ENCODE data around the gene PCK2.

PCK2 gene

GRCh38 chr14:24138396-24139271 lies 44.5 kb downstream of the PCK2 start:
- H3K9ac ChIP-seq (ENCODE audit: low read depth, low read length), result no peak overlapping the region
- H3K9me3 ChIP-seq (replicated peaks; ENCODE audit: low read length), result no peaks in the 10 kb centered on the region
- no peak overlapping the region for H3K4me3 ChIP-seq (ENCODE audit: low read length)
- H3K27me3 ChIP-seq (ENCODE audit: control insufficient read depth, insufficient read depth, low read length), result no peaks in the 10 kb centered on the region
- H3K36me3 ChIP-seq (ENCODE audit: insufficient read depth, low read length), result peaks cover 26% of the 10 kb centered on the region
- peaks cover 30% of the 10 kb centered on the region for H3K4me1 ChIP-seq (ENCODE audit: control insufficient read depth, insufficient read depth, low read length)
- H3K4me2 ChIP-seq (ENCODE audit: low read length), result no peak overlapping the region

GRCh38 chr14:24139272-24139934 lies 45.3 kb downstream of the PCK2 start:
- Histone ChIP-seq H3K9ac (ENCODE audit: low read depth, low read length) (no peak overlapping the region), H3K27me3 (ENCODE audit: control insufficient read depth, insufficient read depth, low read length) (no peaks in the 10 kb centered on the region), H3K4me2 (ENCODE audit: low read length) (peak overlapping the region; percentile 87), H3K36me3 (ENCODE audit: insufficient read depth, low read length) (peaks cover 32% of the 10 kb centered on the region), H3K4me3 (ENCODE audit: low read length) (no peak overlapping the region), H3K9me3 (replicated peaks; ENCODE audit: low read length) (no peaks in the 10 kb centered on the region), H3K4me1 (ENCODE audit: control insufficient read depth, insufficient read depth, low read length) (peaks cover 35% of the 10 kb centered on the region)

- H3K36me3 ChIP-seq (ENCODE audit: insufficient read depth, low read length), result peaks cover 33% of the 10 kb centered on the region
- peak within 1 kb of the TSS; percentile 88 for H3K9ac ChIP-seq (ENCODE audit: low read depth, low read length)
- H3K4me3 ChIP-seq (ENCODE audit: low read length), result peak within 1 kb of the TSS; percentile 86
- H3K9me3 ChIP-seq (replicated peaks; ENCODE audit: low read length), result no peaks in the 10 kb centered on the region
- peak within 1 kb of the TSS; percentile 87 for H3K4me2 ChIP-seq (ENCODE audit: low read length)
- peaks cover 41% of the 10 kb centered on the region for H3K4me1 ChIP-seq (ENCODE audit: control insufficient read depth, insufficient read depth, low read length)
- H3K27me3 ChIP-seq (ENCODE audit: control insufficient read depth, insufficient read depth, low read length), result no peaks in the 10 kb centered on the region
These were observed 47.2 kb downstream of the PCK2 start, which contains the start of gene EMC9 for GRCh38 chr14:24141097-24141880. Gene EMC9 (minus strand): TSS chr14:24141591. CDS start chr14:24141304, 287 bp downstream.

GRCh38 chr14:24143511-24143910 lies 49.4 kb downstream of the PCK2 start:
- Histone ChIP-seq H3K9me3 (replicated peaks; ENCODE audit: low read length) (no peaks in the 10 kb centered on the region), H3K9ac (ENCODE audit: low read depth, low read length) (no peak overlapping the region), H3K4me2 (ENCODE audit: low read length) (peak overlapping the region; percentile 9), H3K36me3 (ENCODE audit: insufficient read depth, low read length) (peaks cover 20% of the 10 kb centered on the region), H3K4me3 (ENCODE audit: low read length) (no peak overlapping the region), H3K27me3 (ENCODE audit: control insufficient read depth, insufficient read depth, low read length) (no peaks in the 10 kb centered on the region), H3K4me1 (ENCODE audit: control insufficient read depth, insufficient read depth, low read length) (peaks cover 38% of the 10 kb centered on the region)

- Histone ChIP-seq H3K9ac (ENCODE audit: low read depth, low read length) (no peak overlapping the region), H3K9me3 (replicated peaks; ENCODE audit: low read length) (no peaks in the 10 kb centered on the region), H3K4me3 (ENCODE audit: low read length) (no peak overlapping the region), H3K4me2 (ENCODE audit: low read length) (no peak overlapping the region), H3K36me3 (ENCODE audit: insufficient read depth, low read length) (peaks cover 15% of the 10 kb centered on the region), H3K4me1 (ENCODE audit: control insufficient read depth, insufficient read depth, low read length) (peaks cover 38% of the 10 kb centered on the region), H3K27me3 (ENCODE audit: control insufficient read depth, insufficient read depth, low read length) (no peaks in the 10 kb centered on the region)
These were observed 50.3 kb downstream of the PCK2 start for GRCh38 chr14:24144451-24144850.

GRCh38 chr14:24145219-24145618 lies 51.1 kb downstream of the PCK2 start:
- peaks cover 34% of the 10 kb centered on the region for H3K4me1 ChIP-seq (ENCODE audit: control insufficient read depth, insufficient read depth, low read length)
- H3K9ac ChIP-seq (ENCODE audit: low read depth, low read length), result no peak overlapping the region
- H3K4me2 ChIP-seq (ENCODE audit: low read length), result peak overlapping the region; percentile 94
- H3K4me3 ChIP-seq (ENCODE audit: low read length), result peak overlapping the region; percentile 93
- no peaks in the 10 kb centered on the region for H3K27me3 ChIP-seq (ENCODE audit: control insufficient read depth, insufficient read depth, low read length)
- no peaks in the 10 kb centered on the region for H3K9me3 ChIP-seq (replicated peaks; ENCODE audit: low read length)
- H3K36me3 ChIP-seq (ENCODE audit: insufficient read depth, low read length), result peaks cover 18% of the 10 kb centered on the region

DNA sequence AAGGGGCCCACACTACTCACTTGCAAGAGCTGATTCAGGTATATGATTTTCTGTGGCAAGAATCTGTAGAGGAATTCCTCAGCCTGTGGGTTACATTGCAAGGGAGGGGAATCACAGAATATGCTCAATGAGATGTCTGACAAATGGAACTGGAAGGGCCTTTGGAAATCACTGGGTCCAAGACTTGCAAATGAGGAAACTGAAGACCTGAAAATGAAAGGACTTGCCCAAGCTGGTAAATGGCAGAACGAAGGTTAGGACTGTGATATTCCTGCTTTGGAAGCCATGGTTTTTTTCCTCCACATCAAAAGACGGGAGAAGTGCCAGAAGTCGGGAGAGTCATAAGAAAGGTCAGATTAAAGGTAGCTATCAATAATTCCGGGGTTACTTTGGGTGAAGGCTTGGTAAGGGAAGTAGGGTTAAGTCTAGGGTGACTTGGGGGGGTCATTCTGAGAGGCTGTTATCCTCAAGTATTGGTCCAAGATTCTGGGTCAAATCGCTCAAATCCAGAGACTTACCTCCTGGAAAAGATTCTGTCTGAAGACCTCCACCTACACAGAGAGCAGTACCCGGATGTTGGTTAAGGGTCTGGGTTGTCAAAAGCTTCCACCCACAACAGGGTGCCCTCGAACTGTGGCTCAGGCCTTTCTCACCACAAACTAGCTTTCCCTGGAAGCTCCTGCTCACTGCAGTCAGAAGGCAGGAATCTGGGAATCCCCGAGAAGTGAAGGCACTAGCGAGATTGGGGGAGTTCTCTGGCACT lies 51.8 kb downstream of the PCK2 start:
- H3K4me2 ChIP-seq (ENCODE audit: low read length), result peak overlapping the region; percentile 94
- H3K9ac ChIP-seq (ENCODE audit: low read depth, low read length), result peak overlapping the region; percentile 81
- peaks cover 34% of the 10 kb centered on the region for H3K4me1 ChIP-seq (ENCODE audit: control insufficient read depth, insufficient read depth, low read length)
- peaks cover 24% of the 10 kb centered on the region for H3K36me3 ChIP-seq (ENCODE audit: insufficient read depth, low read length)
- H3K4me3 ChIP-seq (ENCODE audit: low read length), result peak overlapping the region; percentile 93
- no peaks in the 10 kb centered on the region for H3K9me3 ChIP-seq (replicated peaks; ENCODE audit: low read length)
- H3K27me3 ChIP-seq (ENCODE audit: control insufficient read depth, insufficient read depth, low read length), result no peaks in the 10 kb centered on the region

DNA sequence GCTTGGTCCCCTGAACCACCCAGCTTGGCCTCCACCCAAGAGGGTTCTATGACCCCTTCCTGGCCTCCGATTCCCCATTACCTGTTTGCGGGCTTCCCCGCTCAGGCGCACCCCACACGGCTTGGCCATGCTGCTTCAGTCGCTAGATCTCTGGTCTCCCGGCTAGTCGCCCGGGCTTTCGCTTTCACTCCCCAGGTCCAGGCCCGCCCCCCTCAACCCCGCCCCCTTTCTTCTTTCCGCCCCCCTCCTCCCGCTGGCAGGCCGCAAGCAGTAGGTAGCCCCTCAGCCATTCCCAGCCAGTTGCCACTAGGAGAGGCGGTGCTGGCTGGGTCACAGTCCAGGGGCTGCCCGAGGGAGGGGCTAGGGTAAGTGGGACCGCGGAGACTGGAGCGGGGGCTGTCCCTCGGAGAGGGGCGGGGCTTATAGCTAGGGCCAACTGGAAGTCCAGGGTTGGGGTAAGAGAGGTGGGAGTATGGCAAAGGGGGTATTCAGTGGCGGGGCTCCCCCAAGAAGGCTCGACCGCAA lies 52.4 kb downstream of the PCK2 start, which contains the start of gene PSME2:
Gene PSME2 (minus strand): TSS at position 158 of the 525 bp plus-strand sequence. CDS start 29 bp downstream, at position 129.
- Histone ChIP-seq H3K4me3 (ENCODE audit: low read length) (peak within 1 kb of the TSS; percentile 93), H3K36me3 (ENCODE audit: insufficient read depth, low read length) (peaks cover 30% of the 10 kb centered on the region), H3K27me3 (ENCODE audit: control insufficient read depth, insufficient read depth, low read length) (no peaks in the 10 kb centered on the region), H3K9me3 (replicated peaks; ENCODE audit: low read length) (no peaks in the 10 kb centered on the region), H3K4me1 (ENCODE audit: control insufficient read depth, insufficient read depth, low read length) (peaks cover 34% of the 10 kb centered on the region), H3K9ac (ENCODE audit: low read depth, low read length) (peak within 1 kb of the TSS; percentile 90), H3K4me2 (ENCODE audit: low read length) (peak within 1 kb of the TSS; percentile 95)

DNA sequence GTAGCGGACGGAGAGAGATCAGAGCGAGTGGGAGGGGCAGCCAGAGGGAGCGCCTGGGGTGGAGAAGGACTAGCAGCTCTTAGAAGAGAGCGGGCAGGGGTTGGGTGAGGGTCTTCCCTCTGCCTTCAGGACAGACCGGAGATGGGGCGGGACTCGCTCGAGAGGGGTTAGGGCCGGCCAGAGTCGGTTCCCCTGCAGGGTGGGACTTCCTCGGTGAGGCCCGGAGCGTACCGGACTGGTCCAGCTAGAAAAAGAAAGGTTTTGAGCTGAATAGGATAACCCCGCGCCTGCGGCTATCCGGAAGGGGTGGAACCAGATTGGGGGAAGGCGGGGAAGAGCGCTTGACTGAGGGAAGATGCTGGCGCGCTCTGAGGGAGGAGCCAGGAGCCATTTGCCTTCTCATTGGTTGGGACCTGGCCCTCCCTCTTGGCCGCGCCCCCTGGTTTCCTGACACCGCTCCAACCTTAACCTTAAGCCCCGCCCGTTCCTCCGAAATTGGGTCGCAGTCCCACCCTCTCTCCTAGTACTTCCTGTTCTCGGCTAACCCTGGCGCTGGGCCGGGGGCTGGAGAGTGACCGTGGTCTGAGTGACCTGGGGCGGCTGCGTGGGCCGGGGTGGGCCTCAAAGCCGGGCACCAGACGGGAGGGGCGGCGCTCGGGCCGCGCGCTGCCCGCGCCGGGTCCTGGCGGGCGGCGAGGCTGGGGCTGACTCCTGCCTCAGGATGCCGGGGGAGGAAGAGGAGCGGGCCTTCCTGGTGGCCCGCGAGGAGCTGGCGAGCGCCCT lies 53.1 kb downstream of the PCK2 start, which contains the start of gene RNF31:
Gene RNF31 (plus strand): TSS at position 521 of the 783 bp plus-strand sequence. CDS start 201 bp downstream, at position 722.
- peak within 1 kb of the TSS; percentile 95 for H3K4me2 ChIP-seq (ENCODE audit: low read length)

More for the DNA sequence above, 53.1 kb downstream of the PCK2 start, which contains the start of gene RNF31:
- peaks cover 37% of the 10 kb centered on the region for H3K36me3 ChIP-seq (ENCODE audit: insufficient read depth, low read length)
- H3K27me3 ChIP-seq (ENCODE audit: control insufficient read depth, insufficient read depth, low read length), result no peaks in the 10 kb centered on the region
- no peaks in the 10 kb centered on the region for H3K9me3 ChIP-seq (replicated peaks; ENCODE audit: low read length)
- peak within 1 kb of the TSS; percentile 90 for H3K9ac ChIP-seq (ENCODE audit: low read depth, low read length)
- peak within 1 kb of the TSS; percentile 93 for H3K4me3 ChIP-seq (ENCODE audit: low read length)
- peaks cover 29% of the 10 kb centered on the region for H3K4me1 ChIP-seq (ENCODE audit: control insufficient read depth, insufficient read depth, low read length)

Data from skeletal muscle satellite cell (primary cell).